Activated B cell treated with CpG ODN at 0.5 μM for 24 hours (primary cell): ENCODE data around the gene RC3H1. TPM values are rescaled to one million over a fixed set of nuclear protein-coding genes. Genes with fewer than 3 reads are reported as not detected.

ENCODE experiments used
- ATAC-seq: fragments of 200-7000 bp; cut with Tn5 transposase; one replicate; pipeline ENCODE4 v1.10.0; 2021; ENCODE audit warnings: low read depth, mild to moderate bottlenecking, moderate library complexity
- CTCF ChIA-PET: fragments of 350-600 bp; sonication (Branson Sonifier 250); formaldehyde crosslinking; loops from one replicate; lab custom pipeline; 2021; ENCODE audit warnings: antibody characterized with exemption; lab: Charles Lee
- POLR2A ChIA-PET: fragments of 350-600 bp; sonication (Branson Sonifier 250); formaldehyde crosslinking; loops from one replicate; lab custom pipeline; 2021; ENCODE audit warnings: antibody characterized with exemption; lab: Charles Lee
- DNase-seq: peaks from one replicate; pipeline ENCODE4 v3.0.0; 2022
- H3K27ac Mint-ChIP-seq: one replicate; pipeline ENCODE4 v1.8.0; 2020; ENCODE audit warnings: mixed read lengths
- H3K27me3 Mint-ChIP-seq: one replicate; pipeline ENCODE4 v1.8.0; 2021; ENCODE audit warnings: mixed read lengths
- H3K36me3 Mint-ChIP-seq: one replicate; pipeline ENCODE4 v1.8.0; 2021; ENCODE audit warnings: low read depth, mixed read lengths
- H3K4me1 Mint-ChIP-seq: one replicate; pipeline ENCODE4 v1.8.0; 2021; ENCODE audit warnings: mixed read lengths
- H3K4me3 Mint-ChIP-seq: one replicate; pipeline ENCODE4 v1.8.0; 2020; ENCODE audit warnings: mild to moderate bottlenecking, mixed read lengths
- H3K9me3 Mint-ChIP-seq: one replicate; pipeline ENCODE4 v1.8.0; 2020; ENCODE audit warnings: mixed read lengths
- CTCF ChIP-seq: fragments of 200-600 bp; IDR thresholded peaks from one replicate; pipeline ENCODE4 v1.8.0; 2022; ENCODE audit warnings: antibody characterized with exemption, mild to moderate bottlenecking
- intact Hi-C: fragments of 100-400 bp; cut with micrococcal nuclease; formaldehyde crosslinking; loops from one replicate; pipeline ENCODE4 v1.15.1; 2024
- total RNA-seq: library from RNA; stranded (reverse); gene quantifications from 2 replicates; pipeline ENCODE4 v1.2.3, GENCODE V29; 2022

The RC3H1 gene
- total RNA-seq, 1 donor from 2014 or later = 55.6 TPM

GRCh38 chr1:174008269-174008668 is 13.9 kb downstream of the RC3H1 start:
- ChIA-PET CTCF (no interaction called here), POLR2A (interaction anchor here (2.3 kb wide), 1 partner anchor 14 kb away, joined by 8 read pairs; the partner anchor contains the start of gene RC3H1)
- no peak for DNase-seq
- H3K36me3 Mint-ChIP-seq = peaks cover 31% of the 10 kb centered on the region
- no peak overlapping the region for H3K27ac Mint-ChIP-seq
- ATAC-seq = no peak
- H3K9me3 Mint-ChIP-seq = no peaks in the 10 kb centered on the region
- peaks cover 59% of the 10 kb centered on the region for H3K4me1 Mint-ChIP-seq
- intact Hi-C loops = no loop called here
- TF ChIP-seq CTCF = no peak
- no peaks in the 10 kb centered on the region for H3K27me3 Mint-ChIP-seq
- H3K4me3 Mint-ChIP-seq = no peak overlapping the region

- POLR2A ChIA-PET = no interaction called here
- ATAC-seq (no peak), DNase-seq (no peak)
- H3K27me3 Mint-ChIP-seq = no peaks in the 10 kb centered on the region
- no peak overlapping the region for H3K27ac Mint-ChIP-seq
- no peak for TF ChIP-seq CTCF
- H3K4me1 Mint-ChIP-seq = peaks cover 59% of the 10 kb centered on the region
- H3K36me3 Mint-ChIP-seq = peaks cover 28% of the 10 kb centered on the region
- intact Hi-C loops = no loop called here
- no peaks in the 10 kb centered on the region for H3K9me3 Mint-ChIP-seq
- CTCF ChIA-PET = no interaction called here
- no peak overlapping the region for H3K4me3 Mint-ChIP-seq
Observed at GRCh38 chr1:174007851-174008250, 14.3 kb downstream of the RC3H1 start.

- ChIA-PET POLR2A (interaction anchor here (0.5 to 2.0 kb wide), 6 partner anchors 17 to 1186 kb away, joined by 4 to 22 read pairs (median 9); partner anchors contain the start of genes RABGAP1L, RC3H1 and ZBTB37), CTCF (interaction anchor here (0.7 to 1.5 kb wide), 3 partner anchors 213 to 1260 kb away, joined by 3 to 6 read pairs (median 4); no protein-coding TSS in a partner anchor)
- Mint-ChIP-seq H3K27ac (no peak overlapping the region), H3K4me3 (no peak overlapping the region), H3K27me3 (no peaks in the 10 kb centered on the region), H3K4me1 (peaks cover 68% of the 10 kb centered on the region), H3K9me3 (no peaks in the 10 kb centered on the region), H3K36me3 (peaks cover 28% of the 10 kb centered on the region)
- no peak for TF ChIP-seq CTCF
- intact Hi-C loops = loop anchor here (2.0 kb wide), 1 partner anchor 16 kb away; no protein-coding TSS in a partner anchor
- DNase-seq = no peak
- ATAC-seq = peak; percentile 92
Observed at GRCh38 chr1:174005032-174005431, 17.1 kb downstream of the RC3H1 start.

GRCh38 chr1:174003867-174004266 is 18.3 kb downstream of the RC3H1 start:
- TF ChIP-seq CTCF = no peak
- Mint-ChIP-seq H3K27ac (no peak overlapping the region), H3K4me3 (no peak overlapping the region)

GRCh38 chr1:174001573-174001972 is 20.6 kb downstream of the RC3H1 start:
- Mint-ChIP-seq H3K4me1 (peaks cover 68% of the 10 kb centered on the region), H3K9me3 (no peaks in the 10 kb centered on the region), H3K27ac (no peak overlapping the region), H3K4me3 (no peak overlapping the region), H3K27me3 (no peaks in the 10 kb centered on the region), H3K36me3 (peaks cover 28% of the 10 kb centered on the region)
- CTCF ChIA-PET = no interaction called here
- intact Hi-C loops = no loop called here
- ATAC-seq (no peak), DNase-seq (no peak)
- POLR2A ChIA-PET = no interaction called here
- no peak for TF ChIP-seq CTCF

More at GRCh38 chr1:174003867-174004266, 18.3 kb downstream of the RC3H1 start:
- ChIA-PET POLR2A (interaction anchor here (1.5 to 1.9 kb wide), 2 partner anchors 135 to 155 kb away, joined by 13 to 15 read pairs; partner anchors contain the start of genes RABGAP1L and ZBTB37), CTCF (no interaction called here)
- Mint-ChIP-seq H3K9me3 (no peaks in the 10 kb centered on the region), H3K36me3 (peaks cover 27% of the 10 kb centered on the region), H3K27me3 (no peaks in the 10 kb centered on the region), H3K4me1 (peaks cover 64% of the 10 kb centered on the region)
- ATAC-seq (no peak), DNase-seq (no peak)
- intact Hi-C loops = loop anchor here (2.0 kb wide), 1 partner anchor 17 kb away; no protein-coding TSS in a partner anchor
